ENCODE measurements around the gene ILKAP.

DNA sequence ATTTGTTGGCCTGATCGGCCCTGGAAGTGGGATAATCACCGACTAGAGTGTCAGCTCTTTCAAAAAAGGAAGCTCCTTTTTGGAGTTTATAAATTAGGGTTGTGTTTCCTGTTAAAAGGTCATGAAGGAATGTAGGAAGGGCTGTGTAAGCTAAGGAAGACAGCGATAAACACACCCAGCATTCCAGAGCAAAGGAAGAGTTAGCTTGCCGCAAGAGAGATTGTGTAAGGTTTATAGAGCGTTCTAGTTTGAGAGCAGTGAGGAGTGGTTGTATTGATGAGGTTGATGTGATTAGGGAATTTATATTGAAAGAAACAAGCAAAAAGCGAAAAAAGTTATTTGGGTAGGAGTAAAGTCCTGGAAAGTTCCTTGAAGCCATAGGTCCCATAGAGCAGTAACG, 3.5 kb upstream of the ILKAP start:
- TF ChIP-seq EZH2 (IDR thresholded peaks at IDR 0.05; ENCODE audit: insufficient read depth, poor library complexity, severe bottlenecking), result no peak
- TF ChIP-seq EZH2phosphoT487 (IDR thresholded peaks at IDR 0.05; ENCODE audit: insufficient read depth, low read depth), result no peak

Data from GM23248 (cell line).